Stimulated activated CD4-positive, alpha-beta T cell treated with anti-CD3 and anti-CD28 coated beads, Interleukin-15, amount 100 ng/mL, for 24 hours (primary cell): ENCODE measurements around the gene EBF3.

Experiments used
- DNase-seq: peaks from one replicate; pipeline ENCODE4 v3.0.0-alpha.2; 2020

Gene EBF3

DNA sequence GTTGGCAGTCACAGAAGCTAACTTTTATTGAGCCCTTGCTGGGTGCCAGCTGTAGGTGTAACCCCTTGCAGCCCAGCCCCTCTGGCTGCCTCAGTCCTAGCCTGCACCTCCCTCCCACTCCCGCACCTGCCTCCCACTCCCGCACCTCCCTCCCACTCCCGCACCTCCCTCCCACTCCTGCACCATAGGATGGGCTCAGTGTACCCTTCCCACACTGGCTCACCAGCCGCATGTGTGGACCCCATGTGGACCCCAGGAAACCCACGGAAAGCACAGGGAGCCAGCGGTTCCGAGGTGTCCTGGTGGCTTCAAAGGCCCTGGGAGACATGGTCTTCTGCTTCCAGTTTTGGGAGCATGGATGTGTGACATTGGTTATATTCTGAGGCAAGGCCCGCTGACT lies 132.9 kb downstream of the EBF3 start:
- no peak for DNase-seq

DNA sequence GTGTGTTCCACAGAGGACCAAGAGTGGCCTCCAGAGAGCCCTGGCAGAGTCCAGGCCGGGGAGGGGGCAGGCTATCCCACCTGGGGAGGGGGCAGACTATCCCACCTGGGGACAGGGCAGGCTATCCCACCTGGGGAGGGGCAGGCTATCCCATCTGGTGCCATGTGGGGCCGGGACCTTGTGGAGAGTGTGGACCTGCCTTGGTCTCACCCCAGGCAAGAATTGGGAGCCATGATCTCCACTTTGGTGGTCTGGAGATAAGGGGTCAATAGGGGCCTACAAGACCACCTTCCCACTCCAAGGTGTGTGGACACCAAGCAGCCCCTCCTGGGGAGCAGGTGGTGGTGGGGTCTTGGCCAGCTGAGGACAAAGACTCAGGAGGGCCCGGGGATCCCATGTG lies 138.2 kb downstream of the EBF3 start:
- no peak for DNase-seq

DNA sequence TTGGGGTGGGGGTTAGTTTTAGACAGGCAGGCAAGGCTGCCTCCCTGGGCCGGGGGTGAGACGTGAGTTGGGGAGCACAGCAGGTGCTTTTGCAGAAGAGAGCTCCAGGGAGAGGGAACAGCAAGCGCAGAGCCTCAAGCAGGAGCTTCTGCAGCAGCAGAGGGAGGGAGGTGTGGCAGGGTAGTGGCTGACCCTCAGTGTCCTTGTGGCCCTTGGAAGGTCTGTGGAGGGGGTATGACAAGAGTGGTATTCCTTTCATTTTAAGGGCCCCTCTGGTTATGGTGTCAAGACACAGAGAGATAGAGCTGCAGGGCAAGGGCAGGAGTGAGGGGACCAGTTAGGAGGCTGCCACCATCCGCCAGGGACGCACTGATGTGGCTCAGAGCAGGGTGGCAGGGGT lies 138.9 kb downstream of the EBF3 start:
- no peak for DNase-seq

- DNase-seq = no peak
Observed at GRCh38 chr10:129820451-129820850, 143.6 kb downstream of the EBF3 start.

DNA sequence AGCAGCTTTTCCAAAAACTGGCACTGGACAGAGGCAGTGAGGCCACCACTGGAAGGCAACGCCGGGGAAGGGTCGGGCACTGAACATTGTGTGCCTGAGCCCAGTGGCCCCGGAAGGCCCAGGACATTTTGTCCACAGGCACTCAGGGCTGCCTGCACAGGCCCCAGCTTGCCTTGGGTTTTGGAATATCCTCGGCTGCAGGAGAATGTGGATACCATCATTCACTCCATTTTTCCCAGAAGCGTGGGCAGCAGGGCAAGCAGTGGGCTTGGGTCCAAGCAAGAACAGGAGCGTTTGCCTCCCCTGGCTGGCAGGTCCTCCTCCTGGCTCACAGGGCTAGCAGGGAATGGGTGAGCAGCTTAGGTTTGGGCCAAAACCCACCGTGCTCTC lies 147.4 kb downstream of the EBF3 start:
- DNase-seq = no peak

- no peak for DNase-seq
Observed at GRCh38 chr10:129815898-129816655, 148.0 kb downstream of the EBF3 start.

DNA sequence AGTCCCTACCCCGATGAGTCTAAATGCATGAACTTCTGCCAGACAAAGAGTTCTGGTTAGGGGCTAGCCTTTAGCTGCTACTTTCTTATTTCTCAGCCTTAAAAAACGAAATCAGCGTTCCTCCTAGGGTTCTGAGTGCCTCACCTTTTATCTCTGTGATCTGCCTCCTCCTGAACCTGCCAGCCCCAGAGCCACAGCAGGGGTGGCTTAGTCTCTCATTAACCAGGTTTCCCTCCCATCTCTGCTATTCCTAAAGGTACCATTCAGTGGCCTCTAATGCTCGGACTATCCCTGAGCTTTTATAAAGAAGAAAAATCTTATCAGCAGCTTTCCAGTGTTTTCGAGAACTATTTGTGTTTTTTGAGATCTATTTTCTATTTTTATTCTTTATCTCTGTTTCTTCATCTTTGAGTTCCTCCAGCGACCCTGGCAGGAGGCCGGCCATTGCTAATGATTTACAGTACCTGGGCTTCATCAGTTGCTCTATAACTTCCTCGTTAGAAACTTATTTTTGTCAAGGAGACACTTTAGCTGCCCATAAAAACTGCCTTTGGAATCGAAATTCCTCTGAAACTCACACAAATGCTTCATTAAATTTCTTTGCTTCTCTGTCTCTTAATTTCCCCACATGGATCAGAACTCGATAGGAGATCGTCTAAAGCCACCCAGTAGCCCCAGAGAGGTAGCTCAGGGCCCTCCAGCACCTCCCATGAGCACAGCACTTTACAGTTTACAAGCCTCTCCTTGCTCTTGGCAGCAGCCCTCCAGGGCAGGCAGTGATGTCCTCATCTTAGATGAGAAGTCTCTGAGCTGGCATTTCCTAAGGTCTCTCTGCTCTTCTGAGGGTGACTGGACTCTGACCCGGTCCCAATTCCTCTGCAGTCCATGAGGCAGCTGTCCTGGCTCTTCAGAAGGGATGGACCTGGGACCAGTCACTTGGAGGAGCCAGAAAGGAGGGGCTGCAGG lies 149.1 kb downstream of the EBF3 start:
- no peak for DNase-seq

DNA sequence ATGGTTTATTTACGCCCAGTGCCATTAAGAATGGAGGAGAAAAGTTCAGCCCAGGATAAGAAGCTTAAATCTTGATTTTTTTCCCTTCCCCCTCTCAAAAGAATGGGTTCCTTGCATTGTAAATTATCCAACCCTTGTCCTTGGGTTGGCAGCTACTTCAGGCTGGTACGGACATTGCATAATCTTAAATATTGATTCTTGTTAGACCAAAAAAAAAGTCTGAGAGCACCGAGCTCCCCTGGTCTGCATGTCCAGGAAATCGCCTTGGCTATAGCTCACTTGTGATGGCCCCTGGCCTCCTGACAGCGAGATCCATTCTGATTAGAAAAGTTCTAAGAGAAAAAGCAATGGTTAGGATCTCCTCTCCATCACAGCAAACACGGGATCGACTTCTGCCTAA lies 151.7 kb downstream of the EBF3 start:
- DNase-seq = no peak

DNA sequence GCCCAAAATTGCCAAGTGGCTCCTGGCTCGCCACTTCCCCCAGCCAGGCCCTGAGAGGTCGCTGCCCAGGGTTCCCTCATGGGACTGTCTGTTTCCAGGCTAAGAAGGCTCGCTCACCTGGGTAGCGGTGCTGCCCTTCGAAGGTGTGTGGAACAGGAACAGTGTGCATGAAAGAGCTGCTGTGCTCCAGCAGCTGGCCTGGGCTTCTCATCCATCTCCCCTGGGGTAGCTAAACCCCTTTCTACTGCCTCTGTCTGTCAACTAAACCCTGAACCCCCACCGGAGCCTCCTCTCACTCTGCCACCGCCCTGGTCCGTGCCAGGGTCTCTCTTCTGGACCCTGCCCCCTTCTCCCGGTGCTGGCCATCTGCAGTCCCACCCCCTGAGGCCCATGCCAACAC lies 152.9 kb downstream of the EBF3 start:
- DNase-seq = no peak

GRCh38 chr10:129809841-129810240 lies 154.2 kb downstream of the EBF3 start:
- no peak for DNase-seq

DNA sequence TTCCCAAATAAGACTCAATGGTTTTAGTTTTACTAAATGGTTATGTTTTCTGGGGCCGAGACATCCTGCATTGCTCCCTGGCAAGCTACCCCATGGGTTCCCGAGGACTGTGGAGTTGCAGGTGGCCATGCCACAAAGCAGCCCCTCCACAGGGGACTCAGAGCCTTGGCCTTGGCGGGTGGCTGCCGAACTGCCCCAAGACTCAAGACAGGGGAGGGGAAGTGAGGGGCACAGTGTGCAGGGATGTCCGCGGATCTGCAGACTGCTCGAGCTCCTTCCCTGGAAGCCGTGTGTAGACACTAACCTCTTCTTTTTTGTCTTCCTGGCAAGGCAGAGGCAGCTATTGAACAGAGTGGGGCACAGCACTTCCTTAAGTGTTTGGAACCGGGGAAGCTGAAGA lies 154.6 kb downstream of the EBF3 start:
- DNase-seq = no peak

DNA sequence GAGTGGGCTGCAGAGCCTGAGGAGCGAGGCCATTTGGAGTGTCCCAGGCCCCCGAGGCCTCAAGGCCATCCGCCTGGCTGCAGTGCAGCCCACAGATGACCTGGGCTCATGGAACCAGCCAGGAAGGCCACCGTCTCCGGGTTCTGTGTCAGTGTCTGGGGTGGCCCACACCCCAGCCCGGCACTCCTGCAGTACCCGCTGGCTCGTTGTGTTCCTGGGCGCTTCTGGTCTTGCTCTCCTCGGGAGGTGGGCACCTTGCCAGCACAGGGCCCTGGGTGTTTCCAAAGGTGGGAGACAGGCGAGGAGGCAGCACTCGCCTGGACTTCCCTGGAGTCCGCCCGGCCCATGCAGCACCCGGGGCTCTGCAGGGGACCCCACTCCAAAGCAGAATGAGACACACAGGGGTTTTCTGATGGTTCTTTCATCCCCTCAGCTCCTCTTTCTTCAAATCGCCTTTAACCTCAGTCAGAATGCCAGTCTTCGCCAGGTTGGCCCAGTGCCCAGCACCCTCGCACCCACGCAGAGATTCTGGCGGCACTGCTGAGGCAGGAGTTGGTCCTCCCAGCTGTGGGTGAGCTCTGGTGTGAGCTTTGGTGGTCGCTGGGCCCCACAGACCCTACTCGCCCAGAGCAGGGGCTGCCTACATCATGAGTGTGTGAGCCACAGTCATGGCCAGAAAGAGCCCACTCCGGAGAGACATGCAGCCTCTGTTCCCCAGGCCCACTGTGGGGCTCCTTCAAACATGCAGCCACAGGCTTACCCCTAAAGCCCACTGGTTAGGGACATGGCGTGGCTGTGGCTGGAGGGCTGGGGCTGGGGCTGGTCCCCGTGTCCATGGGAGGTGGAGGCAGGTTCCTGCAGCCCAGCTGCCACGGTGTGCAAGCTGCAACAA lies 155.7 kb downstream of the EBF3 start:
- DNase-seq = no peak

DNA sequence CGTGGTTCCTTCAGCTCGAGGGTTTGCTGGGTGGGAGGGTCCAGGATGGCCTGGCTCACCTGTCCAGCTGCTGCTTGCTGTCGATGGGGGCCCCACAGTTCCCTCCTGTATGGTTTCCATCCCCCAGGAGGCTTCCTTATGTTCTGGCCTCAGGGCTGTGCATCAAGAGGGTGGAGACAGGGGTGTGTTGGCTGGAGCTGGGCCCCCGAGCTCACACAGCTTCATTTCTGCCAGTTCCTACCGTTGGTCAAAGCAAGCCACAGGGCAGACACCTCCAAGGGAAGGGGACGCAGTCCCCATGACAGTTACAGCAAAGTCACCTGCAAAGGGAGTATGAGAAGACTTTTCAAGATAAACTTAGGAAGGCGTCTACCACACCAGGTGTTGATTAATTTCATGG lies 156.9 kb downstream of the EBF3 start:
- no peak for DNase-seq

GRCh38 chr10:129800796-129801340 lies 163.2 kb downstream of the EBF3 start:
- DNase-seq = no peak

DNA sequence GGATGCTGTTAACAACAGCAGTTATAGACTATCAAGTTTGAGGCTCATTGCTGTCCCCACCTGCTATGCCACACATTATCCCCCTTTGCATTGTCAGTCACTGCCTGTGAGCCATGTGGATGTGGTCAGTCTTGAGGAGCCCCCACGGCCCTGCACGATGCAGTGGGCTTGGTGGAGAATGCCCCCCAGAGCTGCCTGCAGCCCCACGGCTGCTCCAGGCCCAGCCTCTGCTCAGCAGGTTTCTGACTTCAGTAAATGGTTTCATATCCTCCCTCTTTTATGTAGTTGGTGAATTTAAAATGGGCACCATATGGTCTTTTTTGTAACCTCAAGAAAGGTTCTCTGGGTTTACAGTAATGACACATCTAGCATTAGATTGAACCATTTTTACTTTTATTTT lies 164.1 kb downstream of the EBF3 start:
- DNase-seq = no peak

GRCh38 chr10:129796710-129797420 lies 167.2 kb downstream of the EBF3 start:
- DNase-seq = no peak

GRCh38 chr10:129793996-129794395 lies 170.1 kb downstream of the EBF3 start:
- DNase-seq = no peak

DNA sequence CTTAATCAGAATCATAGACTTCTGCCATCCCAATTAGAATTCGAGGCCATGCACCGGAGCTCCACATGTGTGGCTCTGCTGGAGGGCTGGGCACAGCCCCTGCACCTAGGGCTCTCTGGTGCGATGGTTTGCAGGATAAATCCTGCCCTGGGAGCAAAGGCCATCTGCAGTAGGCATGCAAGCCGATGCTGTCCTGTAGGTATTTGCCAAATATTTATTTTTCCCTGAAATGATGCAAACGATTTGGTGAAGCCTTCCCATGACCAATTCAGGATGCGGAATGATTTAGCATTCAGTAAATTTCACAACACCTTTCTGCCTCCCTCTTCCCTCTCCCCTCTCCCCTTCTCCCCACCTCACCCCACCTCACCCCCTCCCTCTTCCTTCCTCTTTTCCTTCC lies 170.6 kb downstream of the EBF3 start:
- DNase-seq = no peak

DNA sequence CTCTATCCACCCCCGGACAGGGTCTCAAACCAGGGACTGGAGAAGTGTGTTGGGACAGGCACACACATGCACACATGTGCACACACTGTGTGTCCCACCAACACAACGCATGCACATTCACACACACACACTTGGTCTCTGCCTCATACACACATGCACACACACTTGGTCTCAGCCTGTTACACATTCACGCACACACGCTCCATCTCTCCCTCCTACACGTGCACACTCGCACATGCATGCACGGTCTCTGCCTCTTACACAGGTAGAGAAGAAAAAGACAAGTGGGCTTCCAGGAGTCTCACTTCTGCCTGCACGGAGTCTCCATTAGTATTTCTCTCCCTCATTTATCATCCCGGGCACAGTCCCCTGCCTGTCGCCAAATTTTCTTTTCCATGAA lies 171.2 kb downstream of the EBF3 start:
- DNase-seq = no peak

GRCh38 chr10:129792141-129792540 lies 171.9 kb downstream of the EBF3 start:
- no peak for DNase-seq

- no peak for DNase-seq
Observed at GRCh38 chr10:129790715-129791446, 173.2 kb downstream of the EBF3 start.
